ENCODE measurements around the gene MYOZ2. TPM values are rescaled to one million over a fixed set of nuclear protein-coding genes. Genes with fewer than 3 reads are reported as not detected.

The MYOZ2 gene
- total RNA-seq, 2 experiments from 2014 or later: not detected

DNA sequence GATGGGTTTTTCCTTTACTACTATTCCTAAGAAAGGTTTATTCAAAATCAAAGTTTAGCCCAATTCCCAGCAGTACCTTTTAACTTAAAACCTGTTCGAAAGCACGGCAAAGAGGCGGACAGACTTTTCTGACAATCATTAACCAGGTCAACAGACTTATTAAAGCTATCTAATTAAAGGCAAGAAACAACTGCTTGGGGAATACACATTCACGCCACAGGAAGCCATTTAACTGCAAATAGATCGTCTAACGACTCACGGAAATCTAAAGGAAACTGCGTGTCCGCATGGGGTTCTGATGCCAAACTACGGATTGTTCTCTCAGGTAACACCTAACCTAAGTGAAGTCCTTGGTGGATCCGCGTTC lies 76.2 kb downstream of the MYOZ2 start:
- H3K4me1 Mint-ChIP-seq (ENCODE audit: low read depth): peaks cover 34% of the 10 kb centered on the region
- Histone ChIP-seq H3K27me3 (ENCODE audit: control insufficient read depth in 1 of 2, insufficient read depth in 2 of 2, low read length in 2 of 2) (no peaks in the 10 kb centered on the region), H3K4me1 (ENCODE audit: insufficient read depth, low read length) (peaks cover 9% of the 10 kb centered on the region), H3K4me3 (ENCODE audit: low read length) (peak overlapping the region; percentile 81), H3K9me3 (ENCODE audit: control insufficient read depth in 1 of 2, insufficient read depth in 1 of 2, low read length in 2 of 2) (no peaks in the 10 kb centered on the region), H3K36me3 (ENCODE audit: insufficient read depth, low read length) (no peaks in the 10 kb centered on the region), H3K27ac (ENCODE audit: low read depth in 1 of 2, low read length in 2 of 2) (peak overlapping the region; percentile 74 to 78)
- H3K4me3 Mint-ChIP-seq: peak overlapping the region; percentile 94
- H3K9me3 Mint-ChIP-seq: no peaks in the 10 kb centered on the region
- ATAC-seq (ENCODE audit: poor library complexity) (no peak), DNase-seq (peak in 2 of 14 experiments; percentile 56 to 59)
- ChIA-PET POLR2A (interaction anchor here (0.8 to 4.4 kb wide), 13 partner anchors 13 to 361 kb away, joined by 3 to 48 read pairs (median 5); a partner anchor contains a TSS), CTCF (interaction anchor here (1.2 to 2.1 kb wide), 5 partner anchors 10 to 103 kb away, joined by 3 to 10 read pairs (median 5); a partner anchor contains a TSS)
- no peak for TF ChIP-seq CTCF (IDR thresholded peaks at IDR 0.05)
- peak overlapping the region; percentile 96 for H3K27ac Mint-ChIP-seq
- no peaks in the 10 kb centered on the region for H3K27me3 Mint-ChIP-seq
- intact Hi-C loops (cut with DNase I, micrococcal nuclease): loop anchor here (1.0 to 10.0 kb wide), 9 partner anchors 21 to 377 kb away; partner anchors contain the start of gene SEC24D (in 1 of the 2)
- peaks cover 22% of the 10 kb centered on the region for H3K36me3 Mint-ChIP-seq (ENCODE audit: low read depth)

GRCh38 chr4:119212234-119212963 lies 76.8 kb downstream of the MYOZ2 start, which contains the start of gene USP53:
Gene USP53, plus strand, starts transcription at chr4:119212713. Its CDS starts 27,047 bp downstream, at chr4:119239760.
- TF ChIP-seq CTCF (IDR thresholded peaks at IDR 0.05): no peak
- Histone ChIP-seq H3K4me3 (ENCODE audit: low read length) (peak within 1 kb of the TSS; percentile 81), H3K4me1 (ENCODE audit: insufficient read depth, low read length) (peaks cover 9% of the 10 kb centered on the region), H3K27ac (ENCODE audit: low read depth in 1 of 2, low read length in 2 of 2) (peak within 1 kb of the TSS; percentile 78 to 80), H3K9me3 (ENCODE audit: control insufficient read depth in 1 of 2, insufficient read depth in 1 of 2, low read length in 2 of 2) (no peaks in the 10 kb centered on the region), H3K36me3 (ENCODE audit: insufficient read depth, low read length) (no peaks in the 10 kb centered on the region), H3K27me3 (ENCODE audit: control insufficient read depth in 1 of 2, insufficient read depth in 2 of 2, low read length in 2 of 2) (no peaks in the 10 kb centered on the region)
- DNase-seq (peak; percentile 96 to 99 (median 98)), ATAC-seq (ENCODE audit: poor library complexity) (peak; percentile 92)
- intact Hi-C loops (cut with DNase I, micrococcal nuclease): loop anchor here (1.0 to 10.0 kb wide), 9 partner anchors 20 to 378 kb away; partner anchors contain the start of gene SEC24D (in 1 of the 2)
- ChIA-PET POLR2A (interaction anchor here (0.5 to 4.4 kb wide), 22 partner anchors 12 to 949 kb away, joined by 3 to 48 read pairs (median 4); partner anchors contain the start of gene PDE5A), CTCF (interaction anchor here (0.8 to 2.1 kb wide), 7 partner anchors 9 to 170 kb away, joined by 3 to 10 read pairs (median 3); a partner anchor contains a TSS)
- Mint-ChIP-seq H3K4me3 (peak within 1 kb of the TSS; percentile 94), H3K27ac (peak within 1 kb of the TSS; percentile 96), H3K36me3 (ENCODE audit: low read depth) (peaks cover 27% of the 10 kb centered on the region), H3K9me3 (no peaks in the 10 kb centered on the region), H3K27me3 (no peaks in the 10 kb centered on the region), H3K4me1 (ENCODE audit: low read depth) (peaks cover 39% of the 10 kb centered on the region)

GRCh38 chr4:119212964-119213606 lies 77.5 kb downstream of the MYOZ2 start:
- Histone ChIP-seq H3K4me3 (ENCODE audit: low read length) (peak overlapping the region; percentile 81), H3K36me3 (ENCODE audit: insufficient read depth, low read length) (peaks cover 3% of the 10 kb centered on the region), H3K9me3 (ENCODE audit: control insufficient read depth in 1 of 2, insufficient read depth in 1 of 2, low read length in 2 of 2) (no peaks in the 10 kb centered on the region), H3K27me3 (ENCODE audit: control insufficient read depth in 1 of 2, insufficient read depth in 2 of 2, low read length in 2 of 2) (no peaks in the 10 kb centered on the region), H3K4me1 (ENCODE audit: insufficient read depth, low read length) (peaks cover 9% of the 10 kb centered on the region), H3K27ac (ENCODE audit: low read depth in 1 of 2, low read length in 2 of 2) (peak overlapping the region; percentile 78 to 80)
- Mint-ChIP-seq H3K9me3 (no peaks in the 10 kb centered on the region), H3K36me3 (ENCODE audit: low read depth) (peaks cover 34% of the 10 kb centered on the region), H3K27ac (peak overlapping the region; percentile 96), H3K4me3 (peak overlapping the region; percentile 94), H3K27me3 (no peaks in the 10 kb centered on the region), H3K4me1 (ENCODE audit: low read depth) (peaks cover 46% of the 10 kb centered on the region)
- ChIA-PET CTCF (interaction anchor here (0.8 to 2.1 kb wide), 7 partner anchors 9 to 170 kb away, joined by 3 to 10 read pairs (median 3); a partner anchor contains a TSS), POLR2A (interaction anchor here (0.5 to 4.4 kb wide), 20 partner anchors 10 to 949 kb away, joined by 3 to 48 read pairs (median 4); partner anchors contain the start of gene PDE5A)
- ATAC-seq (ENCODE audit: poor library complexity): peak; percentile 18
- DNase-seq: peak; percentile 23 to 78 (median 45)
- no peak for TF ChIP-seq CTCF (IDR thresholded peaks at IDR 0.05)
- intact Hi-C loops (cut with DNase I, micrococcal nuclease): loop anchor here (1.0 to 10.0 kb wide), 9 partner anchors 20 to 378 kb away; partner anchors contain the start of gene SEC24D (in 1 of the 2)
